IMR-90 (cell line): ENCODE data around the gene STRIP2.

Source experiments
- MAFK ChIP-seq: IDR thresholded peaks from 2 replicates; pipeline ENCODE4 v1.6.1; 2012; ENCODE audit warnings: low read depth, low read length, improper control_type of control experiment
- RAD21 ChIP-seq: IDR thresholded peaks from 2 replicates; pipeline ENCODE4 v1.6.1; 2012; ENCODE audit warnings: low read length, improper control_type of control experiment
- TF ChIP-seq, protein P1 (sequence below): conservative IDR thresholded peaks from 2 replicates; pipeline ENCODE4 v1.5.1; 2012; ENCODE audit warnings: mild to moderate bottlenecking, low read depth, low read length, improper control_type of control experiment

DNA sequence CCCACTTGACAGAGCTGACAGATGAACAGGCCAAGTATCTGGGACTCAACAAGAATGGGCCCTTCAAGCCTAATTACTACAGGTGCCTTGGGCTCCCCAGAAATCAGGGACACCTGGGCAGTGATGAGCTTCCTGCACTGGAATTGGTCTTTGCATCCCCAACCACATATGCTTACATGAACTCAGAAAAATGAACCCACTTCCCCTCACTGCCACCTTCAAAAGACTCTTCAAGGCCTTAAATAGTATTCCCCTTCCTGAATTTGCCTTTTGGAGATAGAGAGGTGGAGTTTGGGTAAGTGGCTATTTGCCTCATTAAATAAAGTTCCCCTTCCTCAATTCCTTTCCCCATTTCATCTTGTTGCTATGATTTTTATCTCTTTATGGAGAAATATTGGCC lies 7.8 kb upstream of the STRIP2 start:
- TF ChIP-seq, protein P1, sequence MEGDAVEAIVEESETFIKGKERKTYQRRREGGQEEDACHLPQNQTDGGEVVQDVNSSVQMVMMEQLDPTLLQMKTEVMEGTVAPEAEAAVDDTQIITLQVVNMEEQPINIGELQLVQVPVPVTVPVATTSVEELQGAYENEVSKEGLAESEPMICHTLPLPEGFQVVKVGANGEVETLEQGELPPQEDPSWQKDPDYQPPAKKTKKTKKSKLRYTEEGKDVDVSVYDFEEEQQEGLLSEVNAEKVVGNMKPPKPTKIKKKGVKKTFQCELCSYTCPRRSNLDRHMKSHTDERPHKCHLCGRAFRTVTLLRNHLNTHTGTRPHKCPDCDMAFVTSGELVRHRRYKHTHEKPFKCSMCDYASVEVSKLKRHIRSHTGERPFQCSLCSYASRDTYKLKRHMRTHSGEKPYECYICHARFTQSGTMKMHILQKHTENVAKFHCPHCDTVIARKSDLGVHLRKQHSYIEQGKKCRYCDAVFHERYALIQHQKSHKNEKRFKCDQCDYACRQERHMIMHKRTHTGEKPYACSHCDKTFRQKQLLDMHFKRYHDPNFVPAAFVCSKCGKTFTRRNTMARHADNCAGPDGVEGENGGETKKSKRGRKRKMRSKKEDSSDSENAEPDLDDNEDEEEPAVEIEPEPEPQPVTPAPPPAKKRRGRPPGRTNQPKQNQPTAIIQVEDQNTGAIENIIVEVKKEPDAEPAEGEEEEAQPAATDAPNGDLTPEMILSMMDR = no peak
- no peak for TF ChIP-seq MAFK
- TF ChIP-seq RAD21 = no peak
